Skeletal muscle cell (primary cell): ENCODE measurements around the gene DMBX1.
A peak's percentile ranks its signal among the peaks of the same experiment; 100 is the strongest.

Source experiments
- DNase-seq: peaks from one replicate; pipeline ENCODE4 v3.0.0-alpha.2; 2010; ENCODE audit warnings: low read depth
- H3K4me3 ChIP-seq: 2 replicates; pipeline ENCODE4 v1.5.1; 2011; ENCODE audit warnings: low read depth, mild to moderate bottlenecking, control low read depth, low read length, moderate library complexity

Gene DMBX1

DNA sequence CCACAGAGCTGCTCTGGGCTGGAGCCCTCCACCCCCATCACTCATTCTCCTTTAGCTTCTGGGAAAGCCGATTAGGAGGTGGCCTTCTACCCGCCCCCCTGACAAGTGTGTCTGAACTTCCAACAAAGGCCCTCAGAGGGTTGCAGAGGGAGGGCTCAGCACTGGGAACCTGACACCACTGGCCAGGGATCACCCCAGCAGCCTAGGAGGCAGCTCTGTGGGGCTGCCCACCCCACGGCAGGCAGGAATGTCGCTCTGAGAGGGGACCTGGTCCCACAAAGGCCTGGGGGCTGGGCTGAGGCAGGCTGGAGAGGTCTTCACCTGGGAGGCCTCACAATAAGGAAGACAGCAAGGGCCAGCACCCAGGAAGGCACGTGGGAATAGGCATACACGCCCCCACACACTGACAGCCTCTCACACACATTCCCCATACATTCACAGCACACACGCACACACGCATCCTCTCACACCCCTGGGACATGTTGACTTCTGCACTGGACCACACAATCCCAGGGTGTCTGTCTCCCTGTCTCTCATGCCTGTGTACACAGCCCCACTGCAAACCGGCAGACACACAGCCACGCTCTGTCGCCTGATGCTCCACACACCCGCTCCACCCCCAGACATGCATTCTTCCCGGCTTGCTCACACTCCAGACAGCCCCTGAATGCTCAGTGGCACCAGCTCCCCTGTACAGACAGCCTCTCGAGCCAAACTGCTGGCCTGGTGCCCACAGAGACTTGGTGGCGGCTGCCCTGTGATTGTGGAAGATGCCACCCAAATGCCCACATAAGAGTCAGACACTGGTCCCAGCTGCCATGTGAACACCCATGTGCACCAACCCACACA is 30.7 kb downstream of the DMBX1 start:
- no peak for DNase-seq
- no peak overlapping the region for H3K4me3 ChIP-seq

- DNase-seq = no peak
- H3K4me3 ChIP-seq = no peak overlapping the region
Measured at GRCh38 chr1:46521414-46521813, 31.8 kb downstream of the DMBX1 start.

- no peak overlapping the region for H3K4me3 ChIP-seq
- DNase-seq = peak; percentile 51
Measured at GRCh38 chr1:46522184-46522968, 32.7 kb downstream of the DMBX1 start.

DNA sequence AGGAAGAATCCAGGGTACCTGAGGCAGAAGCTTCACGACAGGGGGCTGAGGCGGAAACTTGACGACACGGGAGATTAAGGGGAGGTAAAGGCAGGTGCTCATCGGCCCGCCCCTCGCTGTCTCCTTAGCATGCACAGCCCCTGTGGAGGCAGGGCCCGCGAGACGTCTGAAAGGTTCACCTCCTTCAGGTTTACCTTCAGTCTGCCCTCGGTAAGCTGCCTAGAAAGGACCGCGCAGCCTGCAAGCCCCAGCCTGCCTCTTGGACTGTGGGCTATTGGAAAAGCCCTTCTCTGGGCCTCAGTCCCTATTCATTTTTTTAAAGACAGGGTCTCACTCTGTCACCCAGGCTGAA is 33.3 kb downstream of the DMBX1 start:
- H3K4me3 ChIP-seq = no peak overlapping the region
- no peak for DNase-seq

DNA sequence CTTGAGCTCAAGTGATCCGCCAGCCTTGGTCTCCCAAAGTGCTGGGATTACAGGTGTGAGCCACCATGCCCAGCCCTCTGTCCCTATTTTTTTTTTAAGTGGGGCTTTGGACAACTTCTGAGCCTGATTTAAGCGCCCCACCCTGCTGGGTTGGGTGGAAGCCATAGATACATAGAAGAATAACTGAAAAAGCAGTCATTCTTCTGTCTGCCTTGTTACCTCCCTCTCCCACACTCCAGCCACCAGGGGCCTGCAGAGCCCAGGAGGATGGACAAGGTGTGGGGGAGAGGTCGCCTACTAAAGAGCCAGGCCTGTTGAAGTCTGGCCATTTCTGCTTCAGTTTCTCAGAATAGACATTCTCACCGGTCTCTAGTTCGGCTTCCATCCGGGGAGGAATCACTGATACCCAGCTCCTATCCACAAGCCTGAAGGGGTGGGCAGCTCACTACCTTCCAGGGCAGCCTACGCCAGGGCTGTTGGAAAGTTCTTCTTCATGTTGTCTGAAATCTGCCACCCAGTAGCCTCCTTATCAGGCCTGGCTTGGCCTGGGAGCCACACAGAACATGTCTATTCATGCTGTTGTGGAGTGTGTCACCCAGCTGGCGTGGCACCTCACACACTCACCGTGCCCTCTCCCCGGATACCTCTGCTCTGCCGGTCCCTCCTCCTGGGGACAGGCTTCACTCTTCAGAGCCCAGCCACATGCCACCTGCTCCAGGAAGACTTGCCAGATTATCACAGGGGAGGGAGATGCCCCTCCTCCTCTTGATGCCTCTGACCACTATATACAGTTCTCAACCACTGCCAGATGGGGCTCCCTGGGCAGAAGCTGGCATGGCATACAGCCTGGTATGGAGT is 34.1 kb downstream of the DMBX1 start:
- no peak for DNase-seq
- no peak overlapping the region for H3K4me3 ChIP-seq

DNA sequence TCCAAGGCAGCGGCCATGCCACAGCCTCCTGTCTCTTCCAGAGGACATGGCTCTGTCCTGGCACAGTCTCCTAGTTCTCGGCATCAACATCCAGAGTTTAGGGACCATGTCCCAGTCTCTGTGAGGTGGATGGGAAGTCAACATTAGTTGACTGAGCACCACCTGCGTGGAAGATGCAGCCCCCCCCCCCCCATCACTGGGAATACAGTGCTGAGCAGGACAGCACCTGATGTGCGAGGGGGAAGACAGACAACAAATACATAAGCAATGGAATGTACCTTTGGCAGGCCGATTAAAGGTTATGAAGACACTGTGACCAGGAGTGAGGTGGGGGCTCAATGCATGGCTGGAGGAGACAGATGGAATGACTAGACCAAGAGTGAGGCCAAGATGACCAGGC is 35.2 kb downstream of the DMBX1 start:
- no peak overlapping the region for H3K4me3 ChIP-seq
- DNase-seq = no peak

DNA sequence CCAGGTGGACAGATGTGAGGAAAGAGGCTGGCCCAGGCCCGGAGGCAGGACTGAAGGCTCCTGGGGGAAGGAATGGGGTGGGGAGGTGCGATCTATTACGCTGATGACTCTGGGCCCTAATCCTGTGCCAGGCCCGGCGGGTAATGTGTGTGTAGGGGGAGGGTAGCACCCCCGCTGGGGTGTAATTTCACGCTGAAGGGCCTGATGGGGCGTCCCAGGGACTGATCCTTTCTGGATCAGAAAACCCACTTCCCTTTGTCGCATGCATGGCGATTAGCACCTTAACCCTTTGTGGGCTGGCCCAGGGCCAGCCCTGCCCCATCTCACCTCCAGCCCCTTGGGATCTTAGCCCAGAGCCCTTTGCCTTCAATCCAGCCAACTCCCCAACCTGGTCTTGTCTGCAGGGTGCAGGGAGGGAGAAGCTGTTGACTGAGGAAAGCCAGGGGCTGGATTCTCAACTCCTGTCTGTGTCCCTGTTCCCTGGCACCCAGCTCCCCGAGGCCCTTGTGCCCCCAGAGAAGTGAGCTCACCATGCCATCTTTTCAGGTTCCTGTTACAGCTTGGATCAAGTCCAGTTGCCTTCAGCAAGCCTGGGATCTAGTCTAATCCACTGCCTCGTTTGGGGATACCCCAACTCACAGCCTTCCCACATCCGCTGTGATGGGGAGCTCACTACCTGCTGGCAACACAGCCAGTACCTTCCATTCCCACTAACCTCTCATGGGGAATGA is 35.8 kb downstream of the DMBX1 start:
- H3K4me3 ChIP-seq = no peak overlapping the region
- no peak for DNase-seq

DNA sequence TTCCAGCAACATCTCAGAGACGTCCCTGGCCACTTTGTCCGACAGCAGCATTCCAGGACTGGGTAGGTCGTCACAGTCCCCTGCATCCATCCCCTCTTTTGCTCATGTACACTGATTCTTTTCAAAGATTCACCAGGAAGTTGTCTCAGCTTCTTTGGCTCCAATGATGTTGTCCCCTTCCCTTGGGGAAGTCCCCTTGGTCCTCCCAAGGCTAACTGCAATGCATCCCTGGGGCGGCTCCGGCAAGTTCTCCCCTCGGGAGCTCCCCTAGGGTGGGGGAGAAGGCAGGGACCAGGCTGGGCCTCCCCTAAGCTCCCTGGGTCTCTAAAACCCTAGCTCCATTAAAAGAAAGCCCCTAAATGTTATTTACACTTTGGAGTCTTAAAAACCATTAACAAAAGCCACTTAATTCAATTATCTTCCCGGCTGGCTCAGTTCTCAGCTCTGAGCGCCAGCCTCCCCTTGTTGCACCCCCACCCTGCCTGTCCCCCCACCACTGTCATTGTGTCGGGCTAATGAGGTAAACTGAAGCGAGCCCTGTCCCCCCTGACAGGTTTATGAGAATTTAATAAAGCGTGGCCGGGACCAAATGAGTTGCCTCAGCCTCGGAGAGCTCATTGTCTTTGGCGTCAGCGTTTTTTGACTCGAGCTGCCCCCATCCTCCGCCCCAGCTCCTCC is 36.5 kb downstream of the DMBX1 start:
- H3K4me3 ChIP-seq = no peak overlapping the region
- no peak for DNase-seq

GRCh38 chr1:46526691-46527291 is 37.2 kb downstream of the DMBX1 start:
- DNase-seq = no peak
- no peak overlapping the region for H3K4me3 ChIP-seq

- H3K4me3 ChIP-seq = no peak overlapping the region
- no peak for DNase-seq
Measured at GRCh38 chr1:46527474-46528296, 38.0 kb downstream of the DMBX1 start.

DNA sequence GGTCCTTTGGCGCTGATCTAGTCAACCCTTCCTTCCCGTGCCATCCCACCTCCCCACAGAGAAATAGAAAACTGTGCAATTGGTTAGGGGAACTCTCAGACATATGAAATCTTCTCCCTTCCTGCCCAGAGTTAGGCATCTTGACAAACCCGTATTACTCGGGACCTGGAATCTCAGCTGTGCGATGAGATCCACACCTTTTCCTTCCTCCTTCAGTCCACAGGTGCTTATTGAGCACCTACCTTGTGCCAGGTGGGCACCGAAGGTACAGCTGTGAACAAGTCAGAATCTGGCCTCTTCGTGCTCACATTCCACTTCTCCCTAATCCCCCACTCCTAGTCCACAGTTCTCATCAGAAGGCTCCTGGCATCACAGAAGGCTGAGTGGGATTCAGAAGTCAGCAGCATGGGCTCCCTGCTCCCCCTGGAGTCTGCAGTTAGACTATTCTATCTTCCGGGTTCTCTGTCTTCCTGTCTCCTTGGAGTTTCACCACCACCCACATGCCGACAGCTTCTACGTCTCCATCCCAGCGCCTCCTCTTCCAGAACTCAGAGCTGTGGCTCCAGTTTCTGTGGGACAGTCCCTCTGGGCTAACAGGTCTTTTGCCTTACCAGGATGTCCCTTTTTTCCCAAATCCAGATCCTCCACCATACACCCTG is 38.8 kb downstream of the DMBX1 start:
- no peak overlapping the region for H3K4me3 ChIP-seq
- no peak for DNase-seq

DNA sequence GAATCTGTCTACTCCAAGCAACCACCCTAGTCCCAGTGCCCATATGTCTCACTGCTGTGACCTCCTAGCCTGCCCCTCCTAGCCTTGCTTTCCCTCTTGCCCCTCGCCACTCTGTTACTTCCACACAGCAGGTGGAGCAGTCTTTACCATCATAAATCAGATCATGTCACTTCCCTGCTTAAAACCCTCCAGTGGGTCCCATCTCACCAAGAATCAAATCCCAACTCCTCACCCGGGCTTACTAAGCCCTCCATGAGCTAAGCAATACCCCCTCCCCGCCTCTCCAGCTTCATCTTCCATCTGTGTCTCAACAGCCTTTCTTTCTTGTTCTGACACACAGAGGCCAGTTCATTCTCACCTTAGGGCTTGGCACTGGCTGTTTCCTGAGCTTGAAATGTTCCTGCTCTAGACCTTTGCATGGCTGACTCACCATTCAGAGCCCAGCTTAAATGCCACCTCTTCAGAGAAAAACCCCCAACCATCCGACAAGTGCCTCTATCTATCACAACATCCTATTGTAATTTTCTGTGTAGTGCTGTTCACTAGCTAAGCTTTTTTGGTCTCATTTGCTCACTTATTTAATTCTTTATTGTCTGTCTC is 39.5 kb downstream of the DMBX1 start:
- H3K4me3 ChIP-seq = no peak overlapping the region
- DNase-seq = no peak

GRCh38 chr1:46530311-46530710 is 40.7 kb downstream of the DMBX1 start:
- DNase-seq = no peak
- no peak overlapping the region for H3K4me3 ChIP-seq

GRCh38 chr1:46530791-46531409 is 41.3 kb downstream of the DMBX1 start:
- no peak overlapping the region for H3K4me3 ChIP-seq
- DNase-seq = no peak

DNA sequence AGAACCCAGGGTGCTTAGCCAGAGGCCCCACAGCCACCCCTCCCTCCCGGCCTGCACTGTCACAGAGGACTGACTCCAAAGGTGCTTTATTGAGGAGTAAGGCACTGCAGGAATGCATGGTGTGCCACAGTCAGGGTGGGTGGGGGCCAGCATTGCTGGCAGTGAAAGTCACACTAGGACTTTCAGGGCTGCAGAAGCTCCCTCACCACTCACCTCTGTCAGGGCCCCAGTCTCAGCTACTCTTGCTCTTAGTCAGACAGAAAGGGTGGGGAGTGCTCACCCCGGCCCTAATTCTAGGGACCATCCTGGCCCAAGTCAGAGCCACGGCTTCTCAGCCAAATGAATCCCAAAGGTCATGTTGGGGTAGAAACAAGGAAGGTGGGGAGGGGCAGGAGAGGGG is 42.5 kb downstream of the DMBX1 start:
- no peak for DNase-seq
- H3K4me3 ChIP-seq = no peak overlapping the region

GRCh38 chr1:46532498-46533178 is 43.0 kb downstream of the DMBX1 start:
- H3K4me3 ChIP-seq = peak overlapping the region; percentile 33
- DNase-seq = no peak
